Measurements from ENCODE around the gene EDEM1.

GRCh38 chr3:5149306-5149880 lies 38.1 kb upstream of the EDEM1 start:
- TF ChIP-seq CTCF (IDR thresholded peaks at IDR 0.05), result no peak
- no peak for TF ChIP-seq RXRA (IDR thresholded peaks at IDR 0.05; ENCODE audit: borderline replicate concordance, low read depth)
- TF ChIP-seq IRF3 (IDR thresholded peaks at IDR 0.05; ENCODE audit: low read depth, low read length), result no peak
- TF ChIP-seq REST (IDR thresholded peaks at IDR 0.05; ENCODE audit: low read depth, low read length), result no peak
- TF ChIP-seq POLR2AphosphoS5 (IDR thresholded peaks at IDR 0.05; ENCODE audit: low read depth, low read length), result no peak
- no peak for TF ChIP-seq GABPA (IDR thresholded peaks at IDR 0.05; ENCODE audit: low read depth)
- TF ChIP-seq RAD21 (IDR thresholded peaks at IDR 0.05; ENCODE audit: low read length), result no peak
- no peak for TF ChIP-seq JUND (IDR thresholded peaks at IDR 0.05)
- TF ChIP-seq FOXM1 (IDR thresholded peaks at IDR 0.05; ENCODE audit: low read depth), result no peak
- TF ChIP-seq CHD2 (IDR thresholded peaks at IDR 0.05; ENCODE audit: low read length, partially characterized antibody), result no peak
- TF ChIP-seq RCOR1 (IDR thresholded peaks at IDR 0.05; ENCODE audit: low read length), result no peak
- TF ChIP-seq FOSL2 (IDR thresholded peaks at IDR 0.05; ENCODE audit: borderline replicate concordance, low read depth), result no peak

Data from SK-N-SH (cell line).